ENCODE measurements around the gene CYRIA.

DNA sequence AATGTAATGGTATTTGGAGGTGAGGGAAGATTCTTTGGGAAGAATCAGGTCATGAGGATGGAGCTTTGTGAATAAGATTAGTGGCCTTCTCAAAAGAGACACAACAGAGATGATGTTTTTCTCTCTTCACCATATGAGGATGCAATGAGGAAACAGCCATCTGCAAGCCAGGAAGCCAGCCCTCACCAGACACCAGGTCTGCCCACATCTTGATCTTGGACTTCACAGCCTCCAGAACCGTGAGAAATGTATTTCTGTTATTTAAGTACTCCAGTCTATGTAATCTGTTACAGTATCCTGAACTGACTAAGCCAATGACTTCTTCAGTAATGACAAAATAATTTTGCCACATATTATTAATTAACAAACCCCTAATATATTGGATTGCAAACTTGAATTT is 28.3 kb downstream of the CYRIA start:
- TF ChIP-seq, protein P1, sequence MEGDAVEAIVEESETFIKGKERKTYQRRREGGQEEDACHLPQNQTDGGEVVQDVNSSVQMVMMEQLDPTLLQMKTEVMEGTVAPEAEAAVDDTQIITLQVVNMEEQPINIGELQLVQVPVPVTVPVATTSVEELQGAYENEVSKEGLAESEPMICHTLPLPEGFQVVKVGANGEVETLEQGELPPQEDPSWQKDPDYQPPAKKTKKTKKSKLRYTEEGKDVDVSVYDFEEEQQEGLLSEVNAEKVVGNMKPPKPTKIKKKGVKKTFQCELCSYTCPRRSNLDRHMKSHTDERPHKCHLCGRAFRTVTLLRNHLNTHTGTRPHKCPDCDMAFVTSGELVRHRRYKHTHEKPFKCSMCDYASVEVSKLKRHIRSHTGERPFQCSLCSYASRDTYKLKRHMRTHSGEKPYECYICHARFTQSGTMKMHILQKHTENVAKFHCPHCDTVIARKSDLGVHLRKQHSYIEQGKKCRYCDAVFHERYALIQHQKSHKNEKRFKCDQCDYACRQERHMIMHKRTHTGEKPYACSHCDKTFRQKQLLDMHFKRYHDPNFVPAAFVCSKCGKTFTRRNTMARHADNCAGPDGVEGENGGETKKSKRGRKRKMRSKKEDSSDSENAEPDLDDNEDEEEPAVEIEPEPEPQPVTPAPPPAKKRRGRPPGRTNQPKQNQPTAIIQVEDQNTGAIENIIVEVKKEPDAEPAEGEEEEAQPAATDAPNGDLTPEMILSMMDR (IDR thresholded peaks at IDR 0.05 in 4 of 5, conservative IDR thresholded peaks at IDR 0.05 in 1 of 5), result no peak
- no peak for TF ChIP-seq POLR2A (IDR thresholded peaks at IDR 0.05)
